ENCODE results near the gene MMEL1. TPM values are rescaled to one million over a fixed set of nuclear protein-coding genes. Genes with fewer than 3 reads are reported as not detected.
A peak's percentile ranks its signal among the peaks of the same experiment; 100 is the strongest.

MMEL1 gene
- total and polyA plus RNA-seq, 2 of the 13 experiments (the other 11 are each of a cell fraction or from before 2014, with no cell fraction given) = 0.48 TPM; not detected in 1

- TF ChIP-seq ZBTB20 (CRISPR knock-in tag; IDR thresholded peaks at IDR 0.05; ENCODE audit: borderline replicate concordance, low read depth) (no peak), ZNF75D (CRISPR knock-in tag; IDR thresholded peaks at IDR 0.05; ENCODE audit: borderline replicate concordance) (no peak), ZNF12 (CRISPR knock-in tag; IDR thresholded peaks at IDR 0.05) (no peak), RARG (CRISPR knock-in tag; IDR thresholded peaks at IDR 0.05; ENCODE audit: low read depth) (no peak), SATB2 (CRISPR knock-in tag; IDR thresholded peaks at IDR 0.05) (no peak), TGIF2 (CRISPR knock-in tag; IDR thresholded peaks at IDR 0.05) (no peak), TCF7 (IDR thresholded peaks at IDR 0.05; ENCODE audit: low read depth) (no peak), ZNF768 (CRISPR knock-in tag; IDR thresholded peaks at IDR 0.05) (no peak), ZNF567 (CRISPR knock-in tag; IDR thresholded peaks at IDR 0.05; ENCODE audit: borderline replicate concordance) (0 out of 2 replicates have a peak, but pooled peaks have one; percentile 57), KLF15 (CRISPR knock-in tag; IDR thresholded peaks at IDR 0.05; ENCODE audit: borderline replicate concordance) (no peak), FLYWCH1 (CRISPR knock-in tag; IDR thresholded peaks at IDR 0.05) (no peak), RXRB (CRISPR knock-in tag; IDR thresholded peaks at IDR 0.05; ENCODE audit: borderline replicate concordance) (no peak), PHF5A (CRISPR knock-in tag; IDR thresholded peaks at IDR 0.05; ENCODE audit: low read depth, unreplicated experiment) (no peak), ZNF572 (CRISPR knock-in tag; IDR thresholded peaks at IDR 0.05) (0 out of 2 replicates have a peak, but pooled peaks have one; percentile 68), ZNF20 (CRISPR knock-in tag; IDR thresholded peaks at IDR 0.05) (no peak), STAT6 (CRISPR knock-in tag; IDR thresholded peaks at IDR 0.05; ENCODE audit: borderline replicate concordance) (no peak), ZNF629 (CRISPR knock-in tag; conservative IDR thresholded peaks at IDR 0.05) (no peak)
Measured at GRCh38 chr1:2587071-2587859, 45.6 kb downstream of the MMEL1 start (continued).

Data from HepG2 (cell line).